ENCODE measurements around the gene PTPN1. TPM values are rescaled to one million over a fixed set of nuclear protein-coding genes. Genes with fewer than 3 reads are reported as not detected.

Gene PTPN1
- total and polyA plus RNA-seq, 2 of the 4 experiments (the other 2 are of a cell fraction) = 31.7 to 37.4 TPM

GRCh38 chr20:50540620-50541605 is 30.7 kb downstream of the PTPN1 start:
- POLR2A ChIA-PET (ENCODE audit: unreplicated experiment) = interaction anchor here (0.7 kb wide), 1 partner anchor 66 kb away, joined by 3 read pairs; no protein-coding TSS in a partner anchor
- H4K5ac ChIP-seq (ENCODE audit: low read depth, low read length) = peak overlapping the region; percentile 92
- peak overlapping the region; percentile 96 for H2BK120ac ChIP-seq (ENCODE audit: low read depth, low read length)
- intact Hi-C loops (cut with micrococcal nuclease) = no loop called here
- H3K23ac ChIP-seq (ENCODE audit: low read depth, low read length) = peak overlapping the region; percentile 97
- peak overlapping the region; percentile 95 for H3K4ac ChIP-seq (ENCODE audit: low read depth, low read length)
- H3K36me3 ChIP-seq (ENCODE audit: control insufficient read depth, insufficient read depth, low read length) = peaks cover 9% of the 10 kb centered on the region
- H3K4me1 ChIP-seq (ENCODE audit: control insufficient read depth, insufficient read depth, low read length) = peaks cover 30% of the 10 kb centered on the region
- in situ Hi-C loops (cut with MboI; ENCODE audit: low sequenced_read_pairs) = no loop called here
- no peak for TF ChIP-seq CEBPB (IDR thresholded peaks at IDR 0.05; ENCODE audit: low read depth, low read length)
- peak; percentile 70 for TF ChIP-seq RCOR1 (IDR thresholded peaks at IDR 0.05; ENCODE audit: insufficient replicate concordance, low read length)
- peak; percentile 57; the same call in 1 of the 2 replicates for TF ChIP-seq BHLHE40 (IDR thresholded peaks at IDR 0.05; ENCODE audit: low read depth, low read length)
- TF ChIP-seq, protein P1, sequence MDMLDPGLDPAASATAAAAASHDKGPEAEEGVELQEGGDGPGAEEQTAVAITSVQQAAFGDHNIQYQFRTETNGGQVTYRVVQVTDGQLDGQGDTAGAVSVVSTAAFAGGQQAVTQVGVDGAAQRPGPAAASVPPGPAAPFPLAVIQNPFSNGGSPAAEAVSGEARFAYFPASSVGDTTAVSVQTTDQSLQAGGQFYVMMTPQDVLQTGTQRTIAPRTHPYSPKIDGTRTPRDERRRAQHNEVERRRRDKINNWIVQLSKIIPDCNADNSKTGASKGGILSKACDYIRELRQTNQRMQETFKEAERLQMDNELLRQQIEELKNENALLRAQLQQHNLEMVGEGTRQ (IDR thresholded peaks at IDR 0.05; ENCODE audit: low read depth, low read length) = no peak
- no peak for TF ChIP-seq POLR2A (IDR thresholded peaks at IDR 0.05; ENCODE audit: low read depth, low read length)
- no peak for TF ChIP-seq RFX5 (IDR thresholded peaks at IDR 0.05; ENCODE audit: low read depth, low read length)
- no peak for TF ChIP-seq ELK1 (IDR thresholded peaks at IDR 0.05; ENCODE audit: borderline replicate concordance, low read depth, low read length)
- peak; percentile 57; the same call in 1 of the 2 replicates for TF ChIP-seq FOS (IDR thresholded peaks at IDR 0.05; ENCODE audit: low read depth, low read length)
- TF ChIP-seq CTCF (conservative IDR thresholded peaks at IDR 0.05; ENCODE audit: low read depth, low read length) = 0 out of 2 replicates have a peak, but pooled peaks have one; percentile 13
- TF ChIP-seq MAFK (IDR thresholded peaks at IDR 0.05; ENCODE audit: low read depth, low read length) = peak; percentile 11; the same call in 1 of the 2 replicates
- no peak; the same call in 1 of the 2 replicates for TF ChIP-seq MAZ (IDR thresholded peaks at IDR 0.05; ENCODE audit: borderline replicate concordance, low read depth, low read length)
- peak overlapping the region; percentile 95 for H4K91ac ChIP-seq (ENCODE audit: insufficient read depth, low read depth, low read length)
- peak overlapping the region; percentile 60 for H3K4me2 ChIP-seq (ENCODE audit: low read depth, low read length)
- H2BK5ac ChIP-seq (ENCODE audit: low read depth, low read length, poor library complexity, severe bottlenecking) = peak overlapping the region; percentile 99
- CTCF ChIA-PET = no interaction called here
- no peak overlapping the region; the same call in 1 of the 2 replicates for H3K4me3 ChIP-seq (ENCODE audit: insufficient read depth, low read depth, low read length)
- dilution Hi-C loops (cut with HindIII; ENCODE audit: low sequenced_read_pairs, unreplicated experiment) = no loop called here
- H4K20me1 ChIP-seq (ENCODE audit: insufficient read depth, low read length) = peaks cover 21% of the 10 kb centered on the region
- peak overlapping the region; percentile 67 for H2AFZ ChIP-seq (replicated peaks; ENCODE audit: low read length, poor library complexity)
- peak overlapping the region; percentile 68 for H3K56ac ChIP-seq (ENCODE audit: extremely low read depth, insufficient read depth, low read length)
- WGBS, 2 experiments (ENCODE audit: extremely low coverage in 2 of 2, insufficient read length in 1 of 2) = 93% methylated on average over 3 of the region's 14 CpGs; no CpG with 5 or more reads in 1 of the 2 experiments
- peaks cover 38 to 78% of the 10 kb centered on the region in 2 experiments for H3K79me1 ChIP-seq (ENCODE audit: low read depth in 1 of 2, low read length in 2 of 2)
- peak overlapping the region; percentile 97 for H3K18ac ChIP-seq (ENCODE audit: low read depth, low read length)
- no peaks in the 10 kb centered on the region for H3K9me3 ChIP-seq (ENCODE audit: control insufficient read depth, insufficient read depth, low read length)
- peak overlapping the region; percentile 97 for H2AK5ac ChIP-seq (ENCODE audit: low read depth, low read length)
- DNase-seq = peak; percentile 93
- H4K8ac ChIP-seq (ENCODE audit: low read depth in 2 of 2, low read length in 2 of 2) = peak overlapping the region; percentile 34 to 94
- H2BK15ac ChIP-seq (ENCODE audit: low read depth, low read length) = peak overlapping the region; percentile 90
- H2BK20ac ChIP-seq (ENCODE audit: low read depth, low read length) = peak overlapping the region; percentile 94
- no peaks in the 10 kb centered on the region for H3K27me3 ChIP-seq (ENCODE audit: control insufficient read depth, insufficient read depth, low read length)
- no TSS peak for BruUV-seq (replicated peaks)
- peaks cover 26% of the 10 kb centered on the region for H3K9me1 ChIP-seq (ENCODE audit: insufficient read depth, low read length)
- peak overlapping the region; percentile 96 for H3K27ac ChIP-seq (ENCODE audit: insufficient read depth, low read length)
- peak; percentile 81 for ATAC-seq (ENCODE audit: low read depth)
- peak overlapping the region; percentile 89 for H3K14ac ChIP-seq (replicated peaks; ENCODE audit: low read depth, low read length)
- peak overlapping the region; percentile 93 for H2AK9ac ChIP-seq (replicated peaks; ENCODE audit: low read depth, low read length, poor library complexity)
- peak overlapping the region; percentile 21 for H3K9ac ChIP-seq (ENCODE audit: low read depth, low read length)
